Heart left ventricle (tissue), 16 donors: Measurements from ENCODE around the gene NCAM1. TPM values are rescaled to one million over a fixed set of nuclear protein-coding genes. Genes with fewer than 3 reads are reported as not detected.

Experiments used
- ATAC-seq, 4 donors: fragments of 200-7000 bp; cut with Tn5 transposase; one replicate each; pipeline ENCODE4 v1.9.1; 2020 to 2022; ENCODE audit warnings: moderate library complexity in 4 of 4, mild to moderate bottlenecking in 3 of 4, moderate number of reproducible peaks in 1 of 4
- DNase-seq, 5 donors: peaks; one replicate each; pipeline ENCODE4 v3.0.0-alpha.2; 2020
- H3K27ac ChIP-seq, 12 donors: fragments of 200-600 bp; sonication (generic) in 4 of 12; one replicate each; pipeline versions ENCODE4 v1.5.0 to v1.8.0; 2016 to 2022; ENCODE audit warnings: mild to moderate bottlenecking in 2 of 12
- H3K27me3 ChIP-seq, 9 donors: fragments of 200-600 bp; sonication (generic) in 2 of 9; one replicate each; pipeline versions ENCODE4 v1.5.1 to v1.8.0; 2016 to 2022; ENCODE audit warnings: mild to moderate bottlenecking in 3 of 9
- H3K36me3 ChIP-seq, 9 donors: fragments of 200-600 bp; sonication (generic) in 2 of 9; one replicate each; pipeline versions ENCODE4 v1.5.0 to v1.8.0; 2018 to 2022; ENCODE audit warnings: mild to moderate bottlenecking in 2 of 9
- H3K4me1 ChIP-seq, 12 donors: fragments of 200-600 bp; sonication (generic) in 4 of 12; one replicate each; pipeline versions ENCODE4 v1.5.0 to v1.8.0; 2016 to 2022; ENCODE audit warnings: mild to moderate bottlenecking in 3 of 12
- H3K4me3 ChIP-seq, 12 donors: fragments of 200-600 bp; sonication (generic) in 4 of 12; one replicate each; pipeline versions ENCODE4 v1.5.0 to v1.8.0; 2017 to 2022; ENCODE audit warnings: mild to moderate bottlenecking in 9 of 12, moderate library complexity in 4 of 12
- H3K9me3 ChIP-seq, 12 donors: fragments of 200-600 bp; sonication (generic) in 4 of 12; one replicate each; pipeline versions ENCODE4 v1.5.0 to v1.8.0; 2016 to 2022; ENCODE audit warnings: mild to moderate bottlenecking in 1 of 12
- CTCF ChIP-seq, 12 donors: fragments of 200-600 bp; sonication (generic) in 4 of 12; IDR thresholded peaks; one replicate each; pipeline versions ENCODE4 v1.5.0 to v1.8.0; 2018 to 2022; ENCODE audit warnings: antibody characterized with exemption in 12 of 12, mild to moderate bottlenecking in 5 of 12
- POLR2A ChIP-seq, 2 donors: fragments of 450-650 bp; IDR thresholded peaks; one replicate each; pipeline ENCODE4 v1.6.1; 2017; ENCODE audit warnings: antibody characterized with exemption in 2 of 2, mild to moderate bottlenecking in 2 of 2, moderate library complexity in 2 of 2
- WGBS, 4 donors: extraction: QIAGEN DNeasy Blood & Tissue Kit in 2 of 4; methylation state at CpG; one replicate each; pipeline versions ENCODE4 v1.1.5 to v1.1.7; 2013 to 2018; 5-methylcytosine and 5-hydroxymethylcytosine counted together
- intact Hi-C, 10 donors: fragments of 100-400 bp; cut with DNase I; formaldehyde crosslinking; loops; one replicate each; pipeline versions ENCODE4 v1.11.1 to v1.14.2; 2022
- polyA plus RNA-seq, 2 donors: library from polyadenylated mRNA; stranded (reverse); fragments of 200-250 nt; gene quantifications; one replicate each; pipeline ENCODE4 v1.2.3, GENCODE V29; 2013
- total RNA-seq, 9 donors: library from RNA; depleted of rRNA in 2 of 9; stranded (reverse); fragments of >200 nt in 2 of 9; fragmentation: NEBNext Ultra II Directional in 3 of 9; extraction: Animal tissue kit (Norgen Biotek cat#: 25700) in 3 of 9; gene quantifications; one replicate each; pipeline versions ENCODE4 v1.1.0 to v1.2.4, GENCODE V29; 2016 to 2023
- donor health status: ischemic (EF 13 %, LVEDD 7.1; RV severe dilation, severe dysfunction).
- donor health status: healthy with polysubstance abuse.
- donor health status: DM: no; HTN: yes; CAD: no.
- donor health status: DM: no; HTN: no; CAD: no.
- donor health status: ischemic (EF 25% LVEDD 6.9; RV normal size, moderate dysfunction).
- donor health status: ischemic (EF 25% LVEDD 5.7; RV mildly dilated, moderate dysfunction).
- donor health status: healthy.
- donor health status: DM: yes; HTN: yes; CAD: no.
- donor health status: ischemic (EF 35%, LVEDD 5.7; RV mildly dilated, moderate dysfunction).
- donor health status: nonischemic (EF 11% LVEDD 7.7; RV severe dilation, severe dysfunction).
- donor health status: DM: yes; HTN: yes; CAD: no.
- donor health status: PGD.
- donor health status: ischemic (EF 29% LVEDD 5.4; RV normal size, mild dysfunction).
- donor health status: nonischemic (EF 23%, LVEDD 6.1; RV moderate dilation, normal function).

Gene NCAM1
- total and polyA plus RNA-seq, 11 donors: 78.0 to 753 (median 389) TPM

DNA sequence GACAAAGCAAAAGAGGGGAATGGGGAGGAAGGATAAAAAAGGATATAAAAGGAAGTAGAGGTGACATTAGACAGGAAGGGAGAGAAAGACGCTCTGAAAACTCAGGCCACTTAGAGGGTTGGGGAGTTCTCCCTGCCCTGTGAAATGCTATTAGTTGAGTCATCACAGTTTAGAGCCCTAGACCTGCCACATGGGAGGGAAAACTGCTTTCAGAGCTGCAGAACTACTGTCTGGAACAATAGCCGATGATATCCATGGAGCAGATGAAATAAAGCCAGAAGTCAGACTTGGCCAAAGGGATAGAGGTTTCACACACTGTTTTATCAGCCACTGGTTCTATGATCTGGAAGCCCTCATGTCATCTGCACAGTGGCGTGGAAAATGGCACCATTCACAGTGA, 157.9 kb downstream of the NCAM1 start:
- ATAC-seq (peak; percentile 62 to 87 (median 68)), DNase-seq (peak in 1 of 5 donors; percentile 18)
- no peaks in the 10 kb centered on the region for H3K9me3 ChIP-seq
- H3K4me1 ChIP-seq: peaks cover 0 to 54% (median 20%) of the 10 kb centered on the region in 12 donors
- no peak overlapping the region for H3K4me3 ChIP-seq
- H3K36me3 ChIP-seq: no peaks in the 10 kb centered on the region
- TF ChIP-seq CTCF (IDR thresholded peaks at IDR 0.05) (no peak), POLR2A (IDR thresholded peaks at IDR 0.05) (no peak)
- no peaks in the 10 kb centered on the region for H3K27me3 ChIP-seq
- intact Hi-C loops: loop anchor here in 9 of 10 donors (5.0 to 10.0 kb wide), 8 partner anchors 154 to 824 kb away; partner anchors contain the start of gene NCAM1 (in 5 of the 9)
- WGBS, 4 donors: 19 to 29% (median 27%) methylated on average over 3 of the region's 3 CpGs
- H3K27ac ChIP-seq: peak overlapping the region in 8 of 12 donors; percentile 24 to 63 (median 36)

DNA sequence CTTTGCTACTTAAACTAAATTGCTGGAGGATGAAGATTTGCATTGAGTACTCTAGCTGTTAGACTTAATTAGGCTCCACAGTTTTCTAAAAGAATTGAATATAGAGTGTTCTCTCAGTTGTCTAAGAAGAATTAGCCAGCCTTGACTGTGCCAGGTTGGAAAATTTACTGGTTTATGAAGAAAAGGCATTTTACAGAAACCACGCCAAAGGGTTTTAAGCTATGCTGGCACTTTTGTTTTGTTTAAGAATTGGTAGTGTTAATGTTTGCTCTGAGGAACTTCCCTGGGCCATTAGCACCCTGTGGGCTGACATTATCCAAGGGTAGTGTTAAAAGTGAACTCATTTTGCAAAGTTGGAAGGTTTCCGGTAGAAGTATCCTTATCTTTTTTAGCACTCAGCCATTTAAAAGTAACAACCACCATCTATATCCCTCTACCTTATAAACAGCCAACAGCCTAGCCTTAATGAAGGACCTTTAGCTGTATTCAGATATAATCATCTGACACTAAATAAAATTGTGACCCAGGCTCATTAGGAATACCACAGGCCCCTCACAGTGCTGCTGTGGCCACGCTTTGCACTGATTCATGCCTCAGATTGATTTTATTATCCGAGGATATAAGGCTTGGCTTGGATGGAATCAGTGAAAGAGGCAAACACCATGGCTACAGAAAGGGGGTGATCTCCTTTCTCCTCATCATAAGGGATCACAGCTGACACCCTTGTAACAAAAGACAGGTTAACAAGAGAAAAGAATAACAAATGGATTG, 158.9 kb downstream of the NCAM1 start:
- 72 to 75% (median 74%) methylated on average over 4 of the region's 4 CpGs for WGBS, 4 donors
- Histone ChIP-seq H3K9me3 (no peaks in the 10 kb centered on the region), H3K27ac (peak overlapping the region in 1 of 12 donors; percentile 63), H3K4me1 (peaks cover 0 to 44% (median 17%) of the 10 kb centered on the region in 12 donors), H3K36me3 (no peaks in the 10 kb centered on the region), H3K27me3 (no peaks in the 10 kb centered on the region), H3K4me3 (no peak overlapping the region)
- TF ChIP-seq CTCF (IDR thresholded peaks at IDR 0.05) (no peak), POLR2A (IDR thresholded peaks at IDR 0.05) (no peak)
- ATAC-seq (no peak), DNase-seq (no peak)
- intact Hi-C loops: loop anchor here in 9 of 10 donors (5.0 to 10.0 kb wide), 8 partner anchors 155 to 825 kb away; partner anchors contain the start of gene NCAM1 (in 5 of the 9)

DNA sequence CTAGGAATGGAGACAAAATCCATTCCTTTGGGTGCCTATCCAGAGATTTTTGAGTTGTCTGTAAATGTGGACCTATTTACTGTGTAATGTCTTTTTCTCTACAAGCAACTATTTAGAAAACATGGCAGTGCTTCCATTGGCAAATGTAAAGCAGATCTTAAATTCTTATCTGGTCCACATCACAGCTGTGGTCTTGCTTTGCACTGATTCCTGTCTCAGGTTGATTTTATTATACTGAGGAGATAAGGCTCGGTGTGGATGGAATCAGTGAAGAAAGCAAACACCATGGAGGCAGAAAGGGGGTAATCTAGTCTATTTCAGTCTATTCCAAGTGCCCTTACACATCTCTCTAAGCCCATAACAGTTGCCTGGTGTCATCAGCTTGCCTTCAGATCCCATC, 160.5 kb downstream of the NCAM1 start:
- no peak for TF ChIP-seq CTCF (IDR thresholded peaks at IDR 0.05)
- no peak for TF ChIP-seq POLR2A (IDR thresholded peaks at IDR 0.05)
- Histone ChIP-seq H3K9me3 (no peaks in the 10 kb centered on the region), H3K27me3 (no peaks in the 10 kb centered on the region), H3K4me1 (peaks cover 0 to 37% (median 17%) of the 10 kb centered on the region in 12 donors), H3K36me3 (no peaks in the 10 kb centered on the region), H3K27ac (no peak overlapping the region), H3K4me3 (no peak overlapping the region)
- no peak for DNase-seq
- no peak for ATAC-seq
- WGBS, 4 donors: 31 to 57% (median 47%) methylated on average over 1 of the region's 1 CpG
- intact Hi-C loops: loop anchor here in 1 of 10 donors (10.0 kb wide), 1 partner anchor 827 kb away; no protein-coding TSS in a partner anchor

DNA sequence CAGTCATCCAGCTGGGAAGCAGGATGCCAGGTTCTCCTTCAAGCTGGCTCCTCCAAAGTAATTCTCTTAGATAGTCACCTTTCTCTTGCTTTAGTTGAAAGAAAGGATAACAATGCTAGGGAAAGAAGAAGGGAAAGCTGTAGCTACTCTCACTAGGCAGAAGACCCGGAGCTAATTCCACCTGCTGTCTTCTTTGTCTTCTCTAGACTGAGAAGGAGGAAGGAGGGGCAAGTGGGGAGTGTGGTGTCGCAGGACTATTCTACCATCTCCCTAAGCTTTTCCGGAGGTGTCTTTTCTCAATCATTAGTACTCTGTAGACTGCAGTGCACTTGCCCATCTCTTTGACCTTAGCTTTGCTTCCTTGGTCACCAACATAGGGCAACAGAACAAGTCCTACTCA, 162.8 kb downstream of the NCAM1 start:
- no peak for DNase-seq
- ATAC-seq: no peak
- intact Hi-C loops: loop anchor here in 1 of 10 donors (10.0 kb wide), 1 partner anchor 829 kb away; no protein-coding TSS in a partner anchor
- Histone ChIP-seq H3K36me3 (no peaks in the 10 kb centered on the region), H3K27me3 (no peaks in the 10 kb centered on the region), H3K4me1 (peaks cover 0 to 35% (median 16%) of the 10 kb centered on the region in 12 donors), H3K4me3 (no peak overlapping the region), H3K9me3 (no peaks in the 10 kb centered on the region), H3K27ac (no peak overlapping the region)
- no peak for TF ChIP-seq CTCF (IDR thresholded peaks at IDR 0.05)
- no peak for TF ChIP-seq POLR2A (IDR thresholded peaks at IDR 0.05)
- WGBS, 4 donors: 77 to 94% (median 85%) methylated on average over 3 of the region's 3 CpGs
